Osteocyte (in vitro differentiated cells): ENCODE data around the gene CELF1. TPM values are rescaled to one million over a fixed set of nuclear protein-coding genes. Genes with fewer than 3 reads are reported as not detected.

Experiments used
- DNase-seq: peaks from one replicate; pipeline ENCODE4 v3.0.0; 2021; ENCODE audit warnings: mixed read lengths; ENCODE audit not compliant: unreplicated experiment; ENCODE audit errors: extremely low spot score
- H3K27ac Mint-ChIP-seq: one replicate; pipeline ENCODE4 v1.8.0; 2021; ENCODE audit warnings: mild to moderate bottlenecking, mixed read lengths; ENCODE audit not compliant: unreplicated experiment
- H3K27me3 Mint-ChIP-seq: one replicate; pipeline ENCODE4 v1.8.0; 2021; ENCODE audit warnings: mixed read lengths; ENCODE audit not compliant: unreplicated experiment
- H3K36me3 Mint-ChIP-seq: one replicate; pipeline ENCODE4 v1.8.0; 2021; ENCODE audit warnings: mixed read lengths; ENCODE audit not compliant: unreplicated experiment
- H3K4me1 Mint-ChIP-seq: one replicate; pipeline ENCODE4 v1.8.0; 2021; ENCODE audit warnings: mixed read lengths; ENCODE audit not compliant: unreplicated experiment
- H3K4me3 Mint-ChIP-seq: one replicate; pipeline ENCODE4 v1.8.0; 2021; ENCODE audit warnings: mild to moderate bottlenecking, moderate library complexity, mixed read lengths; ENCODE audit not compliant: unreplicated experiment
- H3K9me3 Mint-ChIP-seq: one replicate; pipeline ENCODE4 v1.8.0; 2021; ENCODE audit warnings: mixed read lengths; ENCODE audit not compliant: unreplicated experiment
- CTCF ChIP-seq: fragments of 200-600 bp; sonication (generic); IDR thresholded peaks from 2 replicates; pipeline ENCODE4 v1.5.0; 2021; ENCODE audit warnings: antibody characterized with exemption, mild to moderate bottlenecking, moderate library complexity
- total RNA-seq: library from RNA; stranded (reverse); gene quantifications from 2 replicates; pipeline ENCODE4 v1.2.1, GENCODE V29; 2021

CELF1 gene
- total RNA-seq, 1 donor from 2014 or later, result 88.6 TPM

DNA sequence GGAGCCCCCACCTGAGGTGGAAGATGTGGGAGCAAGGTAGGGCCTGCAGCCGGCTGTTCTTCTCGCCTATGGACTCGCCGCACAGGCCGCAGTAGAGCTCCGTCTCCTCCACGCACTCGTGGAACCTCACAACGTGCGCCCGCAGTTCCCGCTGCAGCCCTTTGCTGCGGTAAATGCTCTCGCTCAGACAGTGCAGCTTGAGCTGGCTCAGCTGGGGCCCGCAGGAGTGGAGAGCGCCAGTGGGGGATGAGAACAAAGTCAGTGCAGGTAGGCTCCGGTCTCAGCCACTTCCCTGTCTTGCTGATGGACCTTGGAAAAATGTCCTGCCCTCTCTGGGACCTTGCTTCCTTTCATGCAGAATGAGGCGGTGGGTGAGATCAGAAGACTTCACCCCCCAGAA lies 114.2 kb downstream of the CELF1 start:
- no peak for DNase-seq
- Mint-ChIP-seq H3K9me3 (no peaks in the 10 kb centered on the region), H3K4me3 (no peak overlapping the region), H3K4me1 (no peaks in the 10 kb centered on the region), H3K36me3 (no peaks in the 10 kb centered on the region), H3K27ac (no peak overlapping the region), H3K27me3 (no peaks in the 10 kb centered on the region)
- no peak for TF ChIP-seq CTCF

GRCh38 chr11:47437746-47438418 lies 115.0 kb downstream of the CELF1 start:
- Mint-ChIP-seq H3K27me3 (no peaks in the 10 kb centered on the region), H3K4me3 (no peak overlapping the region), H3K36me3 (no peaks in the 10 kb centered on the region), H3K4me1 (no peaks in the 10 kb centered on the region), H3K27ac (no peak overlapping the region), H3K9me3 (no peaks in the 10 kb centered on the region)
- TF ChIP-seq CTCF, result no peak
- DNase-seq, result no peak

GRCh38 chr11:47437218-47437745 lies 115.7 kb downstream of the CELF1 start:
- H3K4me3 Mint-ChIP-seq, result no peak overlapping the region

DNA sequence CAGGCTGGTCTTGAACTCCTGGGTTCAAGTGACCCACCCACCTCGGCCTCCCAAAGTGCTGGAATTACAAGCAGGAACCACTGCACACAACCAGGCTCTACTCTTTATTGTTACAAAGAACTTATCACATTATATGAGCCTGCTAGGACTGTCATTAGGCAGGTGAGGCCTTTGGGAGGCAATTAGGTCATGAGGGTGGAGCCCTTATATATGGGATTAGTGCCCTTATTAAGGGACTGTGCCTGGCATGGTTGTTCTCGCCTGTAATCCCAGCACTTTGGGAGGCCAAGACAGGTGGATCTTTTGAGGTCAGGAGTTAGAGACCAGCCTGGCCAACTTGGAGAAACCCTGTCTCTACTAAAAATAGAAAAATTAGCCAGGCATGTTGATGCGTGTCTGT lies 116.2 kb downstream of the CELF1 start:
- no peaks in the 10 kb centered on the region for H3K27me3 Mint-ChIP-seq
- no peak for TF ChIP-seq CTCF
- no peak for DNase-seq
- H3K27ac Mint-ChIP-seq, result no peak overlapping the region
- no peak overlapping the region for H3K4me3 Mint-ChIP-seq
- no peaks in the 10 kb centered on the region for H3K4me1 Mint-ChIP-seq
- H3K9me3 Mint-ChIP-seq, result no peaks in the 10 kb centered on the region
- H3K36me3 Mint-ChIP-seq, result no peaks in the 10 kb centered on the region

More at GRCh38 chr11:47437218-47437745, 115.7 kb downstream of the CELF1 start:
- no peak for DNase-seq
- Mint-ChIP-seq H3K9me3 (no peaks in the 10 kb centered on the region), H3K27me3 (no peaks in the 10 kb centered on the region), H3K27ac (no peak overlapping the region), H3K36me3 (no peaks in the 10 kb centered on the region), H3K4me1 (no peaks in the 10 kb centered on the region)
- TF ChIP-seq CTCF, result no peak

GRCh38 chr11:47435687-47436086 lies 117.2 kb downstream of the CELF1 start:
- Mint-ChIP-seq H3K4me1 (no peaks in the 10 kb centered on the region), H3K36me3 (no peaks in the 10 kb centered on the region), H3K27me3 (no peaks in the 10 kb centered on the region), H3K27ac (no peak overlapping the region), H3K4me3 (no peak overlapping the region), H3K9me3 (no peaks in the 10 kb centered on the region)
- no peak for TF ChIP-seq CTCF
- DNase-seq, result no peak
